ENCODE results near the gene ASXL1.

DNA sequence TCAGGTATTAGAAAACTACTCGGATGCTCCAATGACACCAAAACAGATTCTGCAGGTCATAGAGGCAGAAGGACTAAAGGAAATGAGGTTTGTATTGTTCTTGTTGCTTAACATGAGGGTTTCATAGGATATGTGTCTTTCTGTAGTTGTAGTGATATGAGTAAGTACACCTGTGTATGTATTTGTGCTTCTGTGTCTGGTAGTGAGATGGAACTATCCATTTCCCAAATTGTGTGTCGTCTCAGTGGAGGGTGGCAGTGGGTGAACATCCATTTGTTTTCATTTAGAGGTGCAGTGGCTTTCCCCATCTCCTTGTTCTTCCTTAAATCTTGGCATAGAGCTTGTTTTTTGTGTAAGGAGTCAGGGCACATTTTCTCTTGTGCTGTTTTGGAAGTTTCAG lies 8.2 kb downstream of the ASXL1 start:
- TF ChIP-seq CTCF (IDR thresholded peaks at IDR 0.05 in 2 of 3, conservative IDR thresholded peaks at IDR 0.05 in 1 of 3; ENCODE audit: borderline replicate concordance in 1 of 3, insufficient read depth in 1 of 3, low read depth in 2 of 3, low read length in 2 of 3) (no peak), POLR2AphosphoS5 (IDR thresholded peaks at IDR 0.05; ENCODE audit: low read depth, low read length) (no peak), EZH2 (IDR thresholded peaks at IDR 0.05) (no peak), ZBTB33 (IDR thresholded peaks at IDR 0.05; ENCODE audit: extremely low read depth, insufficient replicate concordance, low read length) (no peak), MAX (IDR thresholded peaks at IDR 0.05) (no peak), ZFX (IDR thresholded peaks at IDR 0.05) (no peak), ELF1 (IDR thresholded peaks at IDR 0.05; ENCODE audit: borderline replicate concordance, low read depth) (no peak), EZH2phosphoT487 (IDR thresholded peaks at IDR 0.05; ENCODE audit: borderline replicate concordance) (no peak), POLR2A (IDR thresholded peaks at IDR 0.05; ENCODE audit: borderline replicate concordance, extremely low read depth, insufficient read depth, insufficient read length) (no peak)
- TF ChIP-seq, protein P1, sequence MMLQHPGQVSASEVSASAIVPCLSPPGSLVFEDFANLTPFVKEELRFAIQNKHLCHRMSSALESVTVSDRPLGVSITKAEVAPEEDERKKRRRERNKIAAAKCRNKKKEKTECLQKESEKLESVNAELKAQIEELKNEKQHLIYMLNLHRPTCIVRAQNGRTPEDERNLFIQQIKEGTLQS (IDR thresholded peaks at IDR 0.05): no peak
